GM10266 (cell line): ENCODE results near the gene FGGY.
A peak's percentile ranks its signal among the peaks of the same experiment; 100 is the strongest.

Source experiments
- DNase-seq: peaks from one replicate; pipeline ENCODE4 v3.0.0; 2012; ENCODE audit errors: extremely low spot score
- CTCF ChIP-seq: IDR thresholded peaks from 2 replicates; pipeline ENCODE4 v1.5.1; 2012; ENCODE audit warnings: mild to moderate bottlenecking, low read depth; ENCODE audit not compliant: control insufficient read depth, insufficient read depth; ENCODE audit errors: missing control alignments

The FGGY gene

GRCh38 chr1:59747420-59748024 is 450.6 kb downstream of the FGGY start:
- no peak for TF ChIP-seq CTCF
- no peak for DNase-seq

- no peak for DNase-seq
- no peak for TF ChIP-seq CTCF
Observed at GRCh38 chr1:59748123-59748522, 451.2 kb downstream of the FGGY start.

GRCh38 chr1:59750328-59751003 is 453.6 kb downstream of the FGGY start:
- no peak for DNase-seq
- no peak for TF ChIP-seq CTCF

GRCh38 chr1:59751004-59751395 is 454.1 kb downstream of the FGGY start:
- TF ChIP-seq CTCF: no peak
- no peak for DNase-seq

GRCh38 chr1:59751801-59752200 is 454.9 kb downstream of the FGGY start:
- no peak for DNase-seq

GRCh38 chr1:59752556-59753414 is 455.9 kb downstream of the FGGY start:
- DNase-seq: peak; percentile 16
- TF ChIP-seq CTCF: no peak

More at GRCh38 chr1:59751801-59752200, 454.9 kb downstream of the FGGY start:
- TF ChIP-seq CTCF: no peak
